ENCODE measurements around the gene ABL2.
A peak's percentile ranks its signal among the peaks of the same experiment; 100 is the strongest.

Gene ABL2

GRCh38 chr1:179079113-179079761 lies 150.2 kb downstream of the ABL2 start:
- DNase-seq (ENCODE audit: low read depth), result peak; percentile 83
- H3K4me3 ChIP-seq (ENCODE audit: low read depth, low read length), result no peak overlapping the region
- peak; percentile 70 for TF ChIP-seq CTCF (IDR thresholded peaks at IDR 0.05; ENCODE audit: low read depth, low read length)
- TF ChIP-seq MAX (IDR thresholded peaks at IDR 0.05; ENCODE audit: low read depth, low read length), result no peak

GRCh38 chr1:179077396-179077795 lies 152.1 kb downstream of the ABL2 start:
- TF ChIP-seq POLR2A (IDR thresholded peaks at IDR 0.05; ENCODE audit: extremely low read depth, insufficient read length) (no peak), MYC (IDR thresholded peaks at IDR 0.05; ENCODE audit: low read depth, low read length) (no peak), CTCF (IDR thresholded peaks at IDR 0.05; ENCODE audit: low read depth, low read length) (no peak), MAX (IDR thresholded peaks at IDR 0.05; ENCODE audit: low read depth, low read length) (no peak)
- no peak overlapping the region for H3K4me3 ChIP-seq (ENCODE audit: low read depth, low read length)
- DNase-seq (ENCODE audit: low read depth), result no peak

GRCh38 chr1:179066471-179066870 lies 163.0 kb downstream of the ABL2 start:
- TF ChIP-seq CTCF (IDR thresholded peaks at IDR 0.05; ENCODE audit: low read depth, low read length) (no peak), MYC (IDR thresholded peaks at IDR 0.05; ENCODE audit: low read depth, low read length) (no peak), MAX (IDR thresholded peaks at IDR 0.05; ENCODE audit: low read depth, low read length) (no peak), POLR2A (IDR thresholded peaks at IDR 0.05; ENCODE audit: extremely low read depth, insufficient read length) (no peak)
- no peak for DNase-seq (ENCODE audit: low read depth)
- no peak overlapping the region for H3K4me3 ChIP-seq (ENCODE audit: low read depth, low read length)

GRCh38 chr1:179061360-179062282 lies 167.9 kb downstream of the ABL2 start:
- DNase-seq (ENCODE audit: low read depth), result no peak
- no peak overlapping the region for H3K4me3 ChIP-seq (ENCODE audit: low read depth, low read length)
- no peak for TF ChIP-seq CTCF (IDR thresholded peaks at IDR 0.05; ENCODE audit: low read depth, low read length)
- no peak for TF ChIP-seq POLR2A (IDR thresholded peaks at IDR 0.05; ENCODE audit: extremely low read depth, insufficient read length)
- TF ChIP-seq MAX (IDR thresholded peaks at IDR 0.05; ENCODE audit: low read depth, low read length), result no peak
- TF ChIP-seq MYC (IDR thresholded peaks at IDR 0.05; ENCODE audit: low read depth, low read length), result no peak

- TF ChIP-seq CTCF (IDR thresholded peaks at IDR 0.05; ENCODE audit: low read depth, low read length) (no peak), MYC (IDR thresholded peaks at IDR 0.05; ENCODE audit: low read depth, low read length) (no peak), POLR2A (IDR thresholded peaks at IDR 0.05; ENCODE audit: extremely low read depth, insufficient read length) (no peak), MAX (IDR thresholded peaks at IDR 0.05; ENCODE audit: low read depth, low read length) (no peak)
- DNase-seq (ENCODE audit: low read depth), result peak; percentile 30
- H3K4me3 ChIP-seq (ENCODE audit: low read depth, low read length), result no peak overlapping the region
Measured at GRCh38 chr1:179058487-179059483, 170.7 kb downstream of the ABL2 start.
